HEK293 (cell line): ENCODE measurements around the gene ZNF524.

Source experiments
- GLIS1 ChIP-seq: fragments of 450-650 bp; formaldehyde crosslinking; IDR thresholded peaks from 2 replicates; pipeline ENCODE4 v1.5.1; 2016; ENCODE audit warnings: missing biosample characterization, missing genetic modification characterization
- KLF1 ChIP-seq: fragments of 450-650 bp; formaldehyde crosslinking; IDR thresholded peaks from 2 replicates; pipeline ENCODE4 v1.5.1; 2016; ENCODE audit warnings: missing biosample characterization, missing genetic modification characterization
- KLF16 ChIP-seq: fragments of 450-650 bp; formaldehyde crosslinking; IDR thresholded peaks from 2 replicates; pipeline ENCODE4 v1.5.1; 2017; ENCODE audit warnings: missing biosample characterization, missing genetic modification characterization
- KLF8 ChIP-seq: fragments of 450-650 bp; formaldehyde crosslinking; IDR thresholded peaks from 2 replicates; pipeline ENCODE4 v1.5.1; 2016; ENCODE audit warnings: missing biosample characterization, missing genetic modification characterization
- KLF9 ChIP-seq: fragments of 450-650 bp; formaldehyde crosslinking; IDR thresholded peaks from 2 replicates; pipeline ENCODE4 v1.5.1; 2016; ENCODE audit warnings: missing biosample characterization, missing genetic modification characterization, low read depth
- MYNN ChIP-seq: fragments of 450-650 bp; formaldehyde crosslinking; IDR thresholded peaks from 2 replicates; pipeline ENCODE4 v1.5.1; 2016; ENCODE audit warnings: missing biosample characterization, missing genetic modification characterization, borderline replicate concordance
- SP2 ChIP-seq: fragments of 450-650 bp; formaldehyde crosslinking; IDR thresholded peaks from 2 replicates; pipeline ENCODE4 v1.5.1; 2016; ENCODE audit warnings: missing biosample characterization, missing genetic modification characterization
- ZBTB17 ChIP-seq: fragments of 450-650 bp; formaldehyde crosslinking; IDR thresholded peaks from 2 replicates; pipeline ENCODE4 v1.5.1; 2016; ENCODE audit warnings: missing biosample characterization, missing genetic modification characterization
- ZBTB20 ChIP-seq: fragments of 450-650 bp; formaldehyde crosslinking; IDR thresholded peaks from 2 replicates; pipeline ENCODE4 v1.5.1; 2016; ENCODE audit warnings: missing biosample characterization, missing genetic modification characterization
- ZBTB21 ChIP-seq: fragments of 450-650 bp; formaldehyde crosslinking; IDR thresholded peaks from 2 replicates; pipeline ENCODE4 v1.5.1; 2017; ENCODE audit warnings: missing biosample characterization, missing genetic modification characterization
- ZBTB26 ChIP-seq: fragments of 450-650 bp; formaldehyde crosslinking; optimal IDR thresholded peaks from 2 replicates; pipeline ENCODE3; 2016; ENCODE audit warnings: missing biosample characterization, mild to moderate bottlenecking, missing genetic modification characterization
- ZBTB48 ChIP-seq: fragments of 450-650 bp; formaldehyde crosslinking; IDR thresholded peaks from 2 replicates; pipeline ENCODE4 v1.5.1; 2016; ENCODE audit warnings: missing biosample characterization, missing genetic modification characterization
- ZFP69B ChIP-seq: fragments of 450-650 bp; formaldehyde crosslinking; IDR thresholded peaks from 2 replicates; pipeline ENCODE4 v1.5.1; 2016; ENCODE audit warnings: missing biosample characterization, missing genetic modification characterization
- ZNF112 ChIP-seq: fragments of 450-650 bp; formaldehyde crosslinking; IDR thresholded peaks from 2 replicates; pipeline ENCODE4 v1.5.0; 2017; ENCODE audit warnings: missing biosample characterization, missing genetic modification characterization
- ZNF214 ChIP-seq: fragments of 450-650 bp; formaldehyde crosslinking; IDR thresholded peaks from 2 replicates; pipeline ENCODE4 v1.5.1; 2017; ENCODE audit warnings: missing biosample characterization, mild to moderate bottlenecking, missing genetic modification characterization, borderline replicate concordance
- ZNF223 ChIP-seq: fragments of 450-650 bp; formaldehyde crosslinking; IDR thresholded peaks from 2 replicates; pipeline ENCODE4 v1.5.1; 2016; ENCODE audit warnings: missing biosample characterization, missing genetic modification characterization
- ZNF23 ChIP-seq: fragments of 450-650 bp; formaldehyde crosslinking; IDR thresholded peaks from 2 replicates; pipeline ENCODE4 v1.5.1; 2016; ENCODE audit warnings: missing biosample characterization, missing genetic modification characterization, borderline replicate concordance
- ZNF324 ChIP-seq: fragments of 450-650 bp; formaldehyde crosslinking; IDR thresholded peaks from 2 replicates; pipeline ENCODE4 v1.5.1; 2016; ENCODE audit warnings: missing biosample characterization, missing genetic modification characterization
- ZNF335 ChIP-seq: fragments of 450-650 bp; formaldehyde crosslinking; conservative IDR thresholded peaks from 2 replicates; pipeline ENCODE4 v1.5.1; 2016; ENCODE audit warnings: missing biosample characterization, missing genetic modification characterization
- ZNF341 ChIP-seq: fragments of 450-650 bp; formaldehyde crosslinking; IDR thresholded peaks from 2 replicates; pipeline ENCODE4; 2016; ENCODE audit warnings: low read depth, missing biosample characterization, missing genetic modification characterization
- ZNF366 ChIP-seq: fragments of 450-650 bp; formaldehyde crosslinking; conservative IDR thresholded peaks from 2 replicates; pipeline ENCODE4 v1.5.1; 2016; ENCODE audit warnings: missing biosample characterization, missing genetic modification characterization
- ZNF394 ChIP-seq: fragments of 450-650 bp; formaldehyde crosslinking; IDR thresholded peaks from 2 replicates; pipeline ENCODE4 v1.5.1; 2016; ENCODE audit warnings: missing biosample characterization, missing genetic modification characterization, mild to moderate bottlenecking, moderate library complexity, borderline replicate concordance
- ZNF423 ChIP-seq: fragments of 450-650 bp; formaldehyde crosslinking; IDR thresholded peaks from 2 replicates; pipeline ENCODE4 v1.5.1; 2016; ENCODE audit warnings: missing biosample characterization, missing genetic modification characterization
- ZNF488 ChIP-seq: fragments of 450-650 bp; formaldehyde crosslinking; IDR thresholded peaks from 2 replicates; pipeline ENCODE4 v1.5.1; 2016; ENCODE audit warnings: missing biosample characterization, missing genetic modification characterization
- ZNF501 ChIP-seq: fragments of 450-650 bp; formaldehyde crosslinking; IDR thresholded peaks from 2 replicates; pipeline ENCODE4 v1.5.1; 2016; ENCODE audit warnings: missing biosample characterization, missing genetic modification characterization
- ZNF530 ChIP-seq: fragments of 450-650 bp; formaldehyde crosslinking; IDR thresholded peaks from 2 replicates; pipeline ENCODE4 v1.5.1; 2016; ENCODE audit warnings: low read depth, missing biosample characterization, missing genetic modification characterization
- ZNF561 ChIP-seq: fragments of 450-650 bp; IDR thresholded peaks from 2 replicates; pipeline ENCODE4 v1.5.1; 2018; ENCODE audit warnings: missing biosample characterization, missing genetic modification characterization, borderline replicate concordance
- ZNF629 ChIP-seq: fragments of 450-650 bp; formaldehyde crosslinking; IDR thresholded peaks from 2 replicates; pipeline ENCODE4 v1.5.1; 2017; ENCODE audit warnings: missing biosample characterization, missing genetic modification characterization
- ZNF701 ChIP-seq: fragments of 450-650 bp; formaldehyde crosslinking; IDR thresholded peaks from 2 replicates; pipeline ENCODE4 v1.5.1; 2016; ENCODE audit warnings: missing biosample characterization, missing genetic modification characterization
- ZNF843 ChIP-seq: fragments of 450-650 bp; formaldehyde crosslinking; IDR thresholded peaks from 2 replicates; pipeline ENCODE4 v1.5.1; 2016; ENCODE audit warnings: missing biosample characterization, missing genetic modification characterization
- TF ChIP-seq, protein P1 (sequence below): fragments of 450-650 bp; formaldehyde crosslinking; IDR thresholded peaks from 2 replicates; pipeline ENCODE4 v1.5.1; 2017; ENCODE audit warnings: missing biosample characterization, missing genetic modification characterization
- TF ChIP-seq, protein P2 (sequence below): fragments of 450-650 bp; formaldehyde crosslinking; conservative IDR thresholded peaks from 2 replicates; pipeline ENCODE4 v1.5.1; 2016; ENCODE audit warnings: low read depth, missing biosample characterization, missing genetic modification characterization

The ZNF524 gene

DNA sequence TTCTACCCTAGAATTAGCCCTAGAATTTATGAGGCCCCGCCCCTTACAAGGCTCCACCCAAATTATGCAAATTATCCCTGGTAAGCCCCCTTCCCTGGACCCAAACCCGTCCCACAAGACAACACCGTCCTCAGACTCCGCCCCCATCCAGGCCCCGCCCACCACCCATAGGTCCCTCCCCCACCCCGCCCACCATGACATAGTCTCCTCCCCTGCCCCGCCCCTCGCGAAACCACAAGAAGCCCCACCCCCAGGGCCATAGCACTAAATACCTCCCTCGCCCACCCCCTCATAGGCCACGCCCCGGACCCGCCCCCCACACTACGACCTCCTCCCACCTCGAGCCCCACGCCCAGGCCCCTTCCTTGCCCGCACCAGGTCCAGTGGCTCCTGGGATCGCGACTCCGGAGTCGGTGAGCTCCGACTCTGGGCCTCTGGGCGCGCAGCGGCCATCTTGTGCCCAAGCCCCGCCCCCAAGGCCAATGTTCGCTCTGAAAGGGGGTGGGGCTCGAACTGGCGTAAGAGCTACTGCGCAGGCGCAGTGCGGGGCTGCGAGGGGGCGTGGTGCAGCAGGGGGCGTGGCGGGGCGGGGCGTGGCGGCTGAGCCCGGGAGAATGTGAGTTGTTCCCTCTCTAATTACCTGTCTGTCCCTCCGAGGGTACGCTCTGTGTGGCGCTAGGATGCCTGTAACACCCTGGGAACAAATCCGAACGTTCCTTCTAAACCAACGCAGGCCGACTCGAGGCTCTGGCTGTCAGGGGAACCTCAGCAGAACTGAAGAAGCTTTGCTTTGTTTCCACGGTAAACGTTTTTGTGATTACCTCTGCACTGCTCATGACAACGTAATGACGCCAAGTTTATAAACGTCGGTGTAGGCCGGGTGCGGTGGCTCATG, 24.3 kb downstream of the ZNF524 start, which contains the start of gene ZNF784 (continued):
- peak; percentile 74 for TF ChIP-seq KLF16 (tag by site-specific recombination)
- TF ChIP-seq KLF8 (tag by site-specific recombination) = peak; percentile 87
- TF ChIP-seq MYNN (tag by site-specific recombination) = no peak
- TF ChIP-seq ZNF423 (tag by site-specific recombination) = no peak
- TF ChIP-seq ZBTB20 (tag by site-specific recombination) = peak; percentile 67; the same call in 1 of the 2 replicates
- no peak for TF ChIP-seq ZNF223
- peak; percentile 88 for TF ChIP-seq ZBTB17 (tag by site-specific recombination)
- TF ChIP-seq ZNF394 (tag by site-specific recombination) = peak; percentile 31; the same call in 1 of the 2 replicates
- TF ChIP-seq SP2 (tag by site-specific recombination) = peak; percentile 79
- no peak for TF ChIP-seq ZNF324
- TF ChIP-seq ZNF629 (tag by site-specific recombination) = peak; percentile 75
- peak; percentile 15 for TF ChIP-seq ZBTB26
- TF ChIP-seq, protein P1, sequence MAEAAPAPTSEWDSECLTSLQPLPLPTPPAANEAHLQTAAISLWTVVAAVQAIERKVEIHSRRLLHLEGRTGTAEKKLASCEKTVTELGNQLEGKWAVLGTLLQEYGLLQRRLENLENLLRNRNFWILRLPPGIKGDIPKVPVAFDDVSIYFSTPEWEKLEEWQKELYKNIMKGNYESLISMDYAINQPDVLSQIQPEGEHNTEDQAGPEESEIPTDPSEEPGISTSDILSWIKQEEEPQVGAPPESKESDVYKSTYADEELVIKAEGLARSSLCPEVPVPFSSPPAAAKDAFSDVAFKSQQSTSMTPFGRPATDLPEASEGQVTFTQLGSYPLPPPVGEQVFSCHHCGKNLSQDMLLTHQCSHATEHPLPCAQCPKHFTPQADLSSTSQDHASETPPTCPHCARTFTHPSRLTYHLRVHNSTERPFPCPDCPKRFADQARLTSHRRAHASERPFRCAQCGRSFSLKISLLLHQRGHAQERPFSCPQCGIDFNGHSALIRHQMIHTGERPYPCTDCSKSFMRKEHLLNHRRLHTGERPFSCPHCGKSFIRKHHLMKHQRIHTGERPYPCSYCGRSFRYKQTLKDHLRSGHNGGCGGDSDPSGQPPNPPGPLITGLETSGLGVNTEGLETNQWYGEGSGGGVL (tag by site-specific recombination) = peak; percentile 21; the same call in 1 of the 2 replicates
- 0 out of 2 replicates have a peak, but pooled peaks have one; percentile 15 for TF ChIP-seq ZFP69B (tag by site-specific recombination)
- TF ChIP-seq KLF9 = peak; percentile 100
- no peak for TF ChIP-seq ZNF701
- no peak for TF ChIP-seq ZNF488
- 0 out of 2 replicates have a peak, but pooled peaks have one; percentile 40 for TF ChIP-seq ZNF501
- TF ChIP-seq ZNF112 (tag by site-specific recombination) = no peak
- no peak for TF ChIP-seq ZNF214
- no peak for TF ChIP-seq ZNF530 (tag by site-specific recombination)
- peak; percentile 82 for TF ChIP-seq KLF1 (tag by site-specific recombination)
- 0 out of 2 replicates have a peak, but pooled peaks have one; percentile 72 for TF ChIP-seq ZNF561 (tag by site-specific recombination)
- TF ChIP-seq ZBTB21 (tag by site-specific recombination) = 0 out of 2 replicates have a peak, but pooled peaks have one; percentile 53
- TF ChIP-seq ZNF341 (tag by site-specific recombination) = peak; percentile 82
- no peak for TF ChIP-seq ZNF23
- peak; percentile 51 for TF ChIP-seq GLIS1
- TF ChIP-seq ZNF366 = peak; percentile 61
- no peak for TF ChIP-seq ZBTB48 (tag by site-specific recombination)
- 0 out of 2 replicates have a peak, but pooled peaks have one; percentile 23 for TF ChIP-seq ZNF843 (tag by site-specific recombination)
- TF ChIP-seq ZNF335 (tag by site-specific recombination) = peak; percentile 83
- TF ChIP-seq, protein P2, sequence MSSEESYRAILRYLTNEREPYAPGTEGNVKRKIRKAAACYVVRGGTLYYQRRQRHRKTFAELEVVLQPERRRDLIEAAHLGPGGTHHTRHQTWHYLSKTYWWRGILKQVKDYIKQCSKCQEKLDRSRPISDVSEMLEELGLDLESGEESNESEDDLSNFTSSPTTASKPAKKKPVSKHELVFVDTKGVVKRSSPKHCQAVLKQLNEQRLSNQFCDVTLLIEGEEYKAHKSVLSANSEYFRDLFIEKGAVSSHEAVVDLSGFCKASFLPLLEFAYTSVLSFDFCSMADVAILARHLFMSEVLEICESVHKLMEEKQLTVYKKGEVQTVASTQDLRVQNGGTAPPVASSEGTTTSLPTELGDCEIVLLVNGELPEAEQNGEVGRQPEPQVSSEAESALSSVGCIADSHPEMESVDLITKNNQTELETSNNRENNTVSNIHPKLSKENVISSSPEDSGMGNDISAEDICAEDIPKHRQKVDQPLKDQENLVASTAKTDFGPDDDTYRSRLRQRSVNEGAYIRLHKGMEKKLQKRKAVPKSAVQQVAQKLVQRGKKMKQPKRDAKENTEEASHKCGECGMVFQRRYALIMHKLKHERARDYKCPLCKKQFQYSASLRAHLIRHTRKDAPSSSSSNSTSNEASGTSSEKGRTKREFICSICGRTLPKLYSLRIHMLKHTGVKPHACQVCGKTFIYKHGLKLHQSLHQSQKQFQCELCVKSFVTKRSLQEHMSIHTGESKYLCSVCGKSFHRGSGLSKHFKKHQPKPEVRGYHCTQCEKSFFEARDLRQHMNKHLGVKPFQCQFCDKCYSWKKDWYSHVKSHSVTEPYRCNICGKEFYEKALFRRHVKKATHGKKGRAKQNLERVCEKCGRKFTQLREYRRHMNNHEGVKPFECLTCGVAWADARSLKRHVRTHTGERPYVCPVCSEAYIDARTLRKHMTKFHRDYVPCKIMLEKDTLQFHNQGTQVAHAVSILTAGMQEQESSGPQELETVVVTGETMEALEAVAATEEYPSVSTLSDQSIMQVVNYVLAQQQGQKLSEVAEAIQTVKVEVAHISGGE = 0 out of 2 replicates have a peak, but pooled peaks have one; percentile 31
